ENCODE results near the gene PTPRG.

PTPRG gene

GRCh38 chr3:62154457-62155148, 593.2 kb downstream of the PTPRG start:
- DNase-seq (ENCODE audit: low read depth) = no peak

GRCh38 chr3:62159056-62159708, 597.8 kb downstream of the PTPRG start:
- DNase-seq (ENCODE audit: low read depth) = no peak

- DNase-seq (ENCODE audit: low read depth) = no peak
Observed at GRCh38 chr3:62159709-62160092, 598.3 kb downstream of the PTPRG start.

GRCh38 chr3:62161371-62161770, 600.0 kb downstream of the PTPRG start:
- no peak for DNase-seq (ENCODE audit: low read depth)

- no peak for DNase-seq (ENCODE audit: low read depth)
Observed at GRCh38 chr3:62164196-62164595, 602.8 kb downstream of the PTPRG start.

- no peak for DNase-seq (ENCODE audit: low read depth)
Observed at GRCh38 chr3:62164746-62165145, 603.4 kb downstream of the PTPRG start.

GRCh38 chr3:62167566-62168262, 606.3 kb downstream of the PTPRG start:
- no peak for DNase-seq (ENCODE audit: low read depth)

- DNase-seq (ENCODE audit: low read depth) = no peak
Observed at GRCh38 chr3:62168356-62168755, 607.0 kb downstream of the PTPRG start.

GRCh38 chr3:62169906-62170660, 608.7 kb downstream of the PTPRG start:
- DNase-seq (ENCODE audit: low read depth) = no peak

- DNase-seq (ENCODE audit: low read depth) = no peak
Observed at GRCh38 chr3:62171789-62172188, 610.4 kb downstream of the PTPRG start.

- no peak for DNase-seq (ENCODE audit: low read depth)
Observed at GRCh38 chr3:62172199-62172598, 610.8 kb downstream of the PTPRG start.

- DNase-seq (ENCODE audit: low read depth) = no peak
Observed at GRCh38 chr3:62173939-62174515, 612.7 kb downstream of the PTPRG start.

GRCh38 chr3:62175161-62175560, 613.8 kb downstream of the PTPRG start:
- DNase-seq (ENCODE audit: low read depth) = no peak

GRCh38 chr3:62178032-62178431, 616.7 kb downstream of the PTPRG start:
- DNase-seq (ENCODE audit: low read depth) = no peak

- no peak for DNase-seq (ENCODE audit: low read depth)
Observed at GRCh38 chr3:62178739-62179600, 617.6 kb downstream of the PTPRG start.

- DNase-seq (ENCODE audit: low read depth) = no peak
Observed at GRCh38 chr3:62180514-62180913, 619.1 kb downstream of the PTPRG start.

- no peak for DNase-seq (ENCODE audit: low read depth)
Observed at GRCh38 chr3:62183087-62183486, 621.7 kb downstream of the PTPRG start.

- DNase-seq (ENCODE audit: low read depth) = no peak
Observed at GRCh38 chr3:62183969-62184368, 622.6 kb downstream of the PTPRG start.

- no peak for DNase-seq (ENCODE audit: low read depth)
Observed at GRCh38 chr3:62184559-62184958, 623.2 kb downstream of the PTPRG start.

- no peak for DNase-seq (ENCODE audit: low read depth)
Observed at GRCh38 chr3:62187022-62187431, 625.7 kb downstream of the PTPRG start.

- peak; percentile 21 for DNase-seq (ENCODE audit: low read depth)
Observed at GRCh38 chr3:62188681-62189375, 627.5 kb downstream of the PTPRG start.
